ENCODE results near the gene TRIM29. TPM values are rescaled to one million over a fixed set of nuclear protein-coding genes. Genes with fewer than 3 reads are reported as not detected.

Gene TRIM29
- total RNA-seq, 1 experiment from 2014 or later, result not detected

- Mint-ChIP-seq H3K4me1 (peaks cover 32 to 34% of the 10 kb centered on the region in 2 experiments), H3K9me3 (no peaks in the 10 kb centered on the region; a peak in 1 of 5 replicates), H3K27me3 (ENCODE audit: low read depth) (peaks cover 93% of the 10 kb centered on the region), H3K4me3 (no peak overlapping the region), H3K36me3 (ENCODE audit: insufficient read depth in 1 of 3, low read depth in 3 of 3) (no peaks in the 10 kb centered on the region), H3K27ac (peak overlapping the region in 1 of 3 experiments; percentile 44; a peak in 1 of 7 replicates)
- no peak overlapping the region for H3K9ac ChIP-seq (ENCODE audit: extremely low read depth, insufficient read length, low read length)
- no peak overlapping the region for H4K91ac ChIP-seq (ENCODE audit: insufficient read length, low read depth, low read length)
- H2AFZ ChIP-seq (ENCODE audit: low read length), result no peak overlapping the region
- no peaks in the 10 kb centered on the region for H3K79me1 ChIP-seq (ENCODE audit: insufficient read depth, low read depth, low read length, poor library complexity, severe bottlenecking)
- H3K27ac ChIP-seq (ENCODE audit: insufficient read length, low read depth, low read length), result no peak overlapping the region
- H3K4me1 ChIP-seq (ENCODE audit: insufficient read depth, low read length), result peaks cover 2% of the 10 kb centered on the region; the same call in 1 of the 2 replicates
- no peak overlapping the region for H3K4me2 ChIP-seq (ENCODE audit: insufficient read depth, insufficient read length, low read length)
- no peak overlapping the region for H3T11ph ChIP-seq (ENCODE audit: low read length)
- H3K4ac ChIP-seq (ENCODE audit: low read depth, low read length), result no peak overlapping the region
- TF ChIP-seq CTCF (conservative IDR thresholded peaks at IDR 0.05), result no peak
- no peak overlapping the region for H3K14ac ChIP-seq (ENCODE audit: insufficient read depth, low read length)
- H3K9me3 ChIP-seq (ENCODE audit: control insufficient read depth, low read depth, low read length), result no peaks in the 10 kb centered on the region
- no peak overlapping the region for H4K8ac ChIP-seq (replicated peaks; ENCODE audit: insufficient read length, low read depth, low read length)
- H2BK20ac ChIP-seq (ENCODE audit: low read depth, low read length, poor library complexity, severe bottlenecking), result no peak overlapping the region
- no peaks in the 10 kb centered on the region for H3K79me2 ChIP-seq (ENCODE audit: insufficient read depth, low read length)
- no peak overlapping the region for H2AK5ac ChIP-seq (ENCODE audit: insufficient read length, low read length)
- H3K23ac ChIP-seq (ENCODE audit: insufficient read length, low read depth, low read length), result no peak overlapping the region
- no peak overlapping the region for H2BK120ac ChIP-seq (ENCODE audit: low read depth, low read length, poor library complexity, severe bottlenecking)
- H3K23me2 ChIP-seq (ENCODE audit: insufficient read length, low read depth, low read length, poor library complexity, severe bottlenecking), result no peaks in the 10 kb centered on the region
- H3K18ac ChIP-seq (ENCODE audit: insufficient read length, low read depth, low read length), result no peak overlapping the region
- no peak overlapping the region for H3K56ac ChIP-seq (ENCODE audit: insufficient read length, low read depth, low read length)
- no peak overlapping the region for H4K5ac ChIP-seq (ENCODE audit: insufficient read length, low read depth, low read length)
- WGBS (ENCODE audit: extremely low coverage, insufficient read length, low lambda C conversion rate), result no CpG with 5 or more reads among the region's 14 CpGs
- no peaks in the 10 kb centered on the region for H4K20me1 ChIP-seq (ENCODE audit: control insufficient read depth, insufficient read depth, insufficient read length)
- no peak overlapping the region for H2BK12ac ChIP-seq (ENCODE audit: insufficient read length, low read depth, low read length)
- H2BK5ac ChIP-seq (ENCODE audit: insufficient read length, low read length), result no peak overlapping the region
- no peak overlapping the region for H2BK15ac ChIP-seq (ENCODE audit: low read depth, low read length)
- H3K27me3 ChIP-seq (ENCODE audit: insufficient read depth, low read length), result no peaks in the 10 kb centered on the region
- DNase-seq, result no peak
Observed at GRCh38 chr11:120098503-120099020, 39.4 kb downstream of the TRIM29 start.

Data from H9 (cell line).